NCI-H2029 (cell line): ENCODE measurements around the gene ADAMTS20.
"Not testable (repeated sequence)": the region's sequence is repeated elsewhere in the genome, so short reads cannot be mapped to it uniquely, and the experiment has no call there.

Source experiments
- DNase-seq: peaks from one replicate; lab custom pipeline; 2025; lab: John Stamatoyannopoulos, UW

The ADAMTS20 gene

GRCh38 chr12:43551971-43552559 is at the start of gene ADAMTS20:
ADAMTS20 (minus strand) TSS chr12:43552203; CDS start chr12:43551921, 282 bp downstream.
- DNase-seq, result no peak

DNA sequence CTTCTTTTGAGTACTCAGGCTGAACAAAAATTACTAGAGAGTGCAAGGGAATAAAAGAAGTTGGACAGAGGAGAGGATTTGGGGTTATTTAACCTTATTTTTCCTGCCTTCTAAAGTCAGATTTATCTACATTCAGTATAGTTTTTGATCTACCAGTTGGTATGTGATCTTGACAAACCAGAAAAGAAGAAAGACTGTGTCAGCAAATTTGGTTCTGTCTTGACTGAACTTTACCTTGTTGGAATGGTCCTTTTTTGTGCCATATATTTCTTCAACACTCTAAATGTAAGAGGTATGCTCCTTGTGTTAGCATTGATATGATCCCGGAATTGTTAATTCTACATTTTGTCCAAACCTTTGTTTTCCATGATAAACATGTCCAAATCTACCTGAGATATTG is 47.7 kb upstream of the ADAMTS20 start:
- DNase-seq, result no peak

DNA sequence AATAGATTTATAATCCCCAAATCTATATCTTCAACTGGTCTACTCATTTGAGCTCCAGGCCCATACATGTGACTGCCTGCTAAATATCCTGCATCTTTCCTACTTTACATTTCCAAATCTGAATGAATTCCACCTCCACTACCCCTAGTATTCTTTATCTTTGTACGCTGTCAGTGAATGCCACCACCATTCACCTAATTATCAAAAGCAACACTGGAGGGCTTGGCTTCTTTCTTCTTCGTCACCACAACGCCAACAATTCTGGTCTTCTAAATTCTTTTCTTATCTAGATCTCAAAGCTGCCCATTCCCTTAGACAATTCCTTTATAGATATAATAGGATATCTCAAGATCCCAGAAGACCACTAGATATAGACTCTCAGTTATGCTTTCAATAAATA is 47.1 kb upstream of the ADAMTS20 start:
- DNase-seq, result no peak

GRCh38 chr12:43590307-43590706 is 38.3 kb upstream of the ADAMTS20 start:
- no peak for DNase-seq

GRCh38 chr12:43586646-43587245 is 34.7 kb upstream of the ADAMTS20 start:
- DNase-seq, result no peak

GRCh38 chr12:43585676-43586075 is 33.7 kb upstream of the ADAMTS20 start:
- DNase-seq, result no peak

DNA sequence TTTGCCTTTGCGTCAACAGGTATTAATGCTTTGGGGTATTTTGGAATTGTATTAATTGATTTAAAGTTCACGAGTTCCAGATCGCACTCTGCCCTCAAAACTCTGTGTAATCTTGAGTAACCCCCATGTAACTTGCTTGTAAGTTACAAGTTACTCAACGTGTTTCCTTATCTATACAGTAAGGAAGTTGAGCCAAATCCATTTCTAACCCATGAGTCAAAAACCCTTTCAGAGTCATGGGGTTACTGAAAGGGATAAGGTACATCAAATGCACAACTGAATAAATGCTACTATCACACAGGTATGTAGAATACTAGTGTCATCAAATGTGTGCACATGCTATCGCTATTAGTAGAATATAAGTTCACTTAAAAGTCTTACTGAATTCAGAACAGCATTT is 28.6 kb upstream of the ADAMTS20 start:
- DNase-seq, result no peak

DNA sequence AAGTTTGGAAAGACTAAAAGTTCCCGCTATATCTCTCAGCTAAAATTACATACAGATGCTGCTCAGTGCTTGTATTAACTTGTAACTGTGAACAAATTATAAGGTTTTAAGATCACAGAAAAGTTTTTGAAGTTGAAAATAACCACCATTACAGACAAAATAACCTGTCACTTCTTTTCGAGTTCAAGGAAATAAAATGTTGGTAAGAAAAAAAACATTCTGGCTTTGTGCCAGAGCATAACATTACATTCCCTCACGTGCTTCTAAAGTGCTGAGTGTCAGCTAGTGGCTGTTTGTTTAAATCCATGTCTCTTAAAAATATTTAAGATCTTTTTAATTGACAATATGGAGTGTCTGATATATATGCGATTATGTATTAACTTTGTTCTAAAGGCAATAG is 27.2 kb upstream of the ADAMTS20 start:
- DNase-seq, result no peak

DNA sequence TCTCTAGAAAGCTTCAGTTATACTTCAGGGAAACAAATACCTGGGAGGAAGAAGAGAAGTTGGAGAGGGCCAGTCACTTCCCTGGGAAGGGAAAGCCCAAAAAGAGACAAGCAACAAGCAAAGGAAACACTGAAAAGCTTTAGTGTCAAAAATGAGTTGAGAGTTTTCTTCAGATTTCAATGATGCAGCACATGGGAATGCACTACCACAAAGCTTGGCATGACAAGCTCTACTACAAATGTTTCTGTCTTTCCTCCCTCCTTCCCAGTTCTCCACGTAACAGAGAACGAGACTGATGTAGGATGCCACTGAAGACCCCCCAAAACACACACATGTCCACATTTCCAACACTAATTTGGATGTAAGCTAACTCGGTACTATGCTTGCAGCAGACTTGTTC is 26.8 kb upstream of the ADAMTS20 start:
- DNase-seq, result no peak

- no peak for DNase-seq
Observed at GRCh38 chr12:43577381-43577780, 25.4 kb upstream of the ADAMTS20 start.

- no peak for DNase-seq
Observed at GRCh38 chr12:43576162-43576561, 24.2 kb upstream of the ADAMTS20 start.

GRCh38 chr12:43571885-43572284 is 19.9 kb upstream of the ADAMTS20 start:
- DNase-seq, result no peak

GRCh38 chr12:43556057-43556456 is 4.1 kb upstream of the ADAMTS20 start:
- DNase-seq, result no peak

DNA sequence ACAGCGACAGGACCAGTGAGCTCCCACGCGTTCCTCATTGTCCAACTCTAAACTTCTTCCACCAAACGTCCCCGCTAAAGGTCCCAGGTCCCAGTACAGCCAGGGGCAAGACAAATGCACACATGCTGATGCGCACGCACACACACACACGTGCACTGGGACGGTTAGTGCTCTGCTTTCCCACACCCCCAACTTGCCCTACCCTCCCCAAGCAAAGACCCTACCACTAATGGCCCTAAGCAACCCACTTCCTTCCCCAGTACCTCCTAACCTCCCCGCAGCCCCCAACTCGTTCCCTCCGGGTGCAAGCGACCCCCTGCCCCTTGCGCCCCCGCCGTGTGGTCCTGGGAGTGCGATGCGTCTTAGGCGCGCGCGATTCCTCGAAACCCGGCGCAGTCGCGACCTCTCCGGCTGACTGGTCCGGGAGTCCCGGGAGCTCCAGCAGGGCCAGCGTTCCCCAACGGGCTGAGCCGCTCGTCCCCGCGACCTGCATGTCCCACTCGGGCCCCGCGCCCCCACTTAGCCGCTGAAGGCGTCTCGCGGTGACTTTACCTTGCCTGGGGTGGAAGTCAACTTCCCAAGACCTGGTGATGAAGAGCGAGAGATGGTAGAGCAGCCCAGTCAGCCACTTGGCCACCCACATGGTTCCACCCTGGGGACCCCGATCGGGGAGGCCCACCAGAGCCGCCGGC is 578 bp downstream of the ADAMTS20 start:
- no peak for DNase-seq

- DNase-seq, result no peak
Observed at GRCh38 chr12:43550831-43551271, 1.2 kb downstream of the ADAMTS20 start.

GRCh38 chr12:43544703-43545102 is 7.3 kb downstream of the ADAMTS20 start:
- DNase-seq, result no peak

- DNase-seq, result no peak
Observed at GRCh38 chr12:43540470-43540869, 11.5 kb downstream of the ADAMTS20 start.

GRCh38 chr12:43537675-43538074 is 14.3 kb downstream of the ADAMTS20 start:
- DNase-seq, result not testable (repeated sequence)

GRCh38 chr12:43516045-43516444 is 36.0 kb downstream of the ADAMTS20 start:
- no peak for DNase-seq

DNA sequence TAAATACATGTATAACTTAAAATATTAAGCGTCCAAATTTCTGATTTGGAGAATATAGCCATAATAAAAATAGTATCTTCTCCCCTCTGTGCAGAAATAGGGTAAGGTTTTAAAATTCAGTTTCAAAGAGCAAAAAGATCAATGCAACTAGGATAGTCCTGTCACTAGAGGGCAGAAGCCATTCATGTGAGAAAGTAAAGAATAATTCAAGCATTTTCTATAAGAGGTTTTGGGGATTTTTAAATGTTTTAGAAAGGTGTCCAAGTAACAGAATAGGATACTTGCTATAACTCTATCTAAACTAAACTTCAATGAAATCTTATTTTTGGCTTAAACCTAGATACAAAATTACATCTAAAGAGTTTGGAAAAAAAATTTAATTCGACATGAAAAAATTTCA is 50.3 kb downstream of the ADAMTS20 start:
- no peak for DNase-seq

GRCh38 chr12:43493261-43493797 is 58.7 kb downstream of the ADAMTS20 start:
- no peak for DNase-seq

- DNase-seq, result no peak
Observed at GRCh38 chr12:43482311-43483085, 69.5 kb downstream of the ADAMTS20 start.
